GM21390 (cell line): ENCODE results near the gene FGF14.
A peak's percentile ranks its signal among the peaks of the same experiment; 100 is the strongest.

Source experiments
- ATAC-seq: cut with Tn5 transposase; IDR thresholded peaks from one replicate; pipeline ENCODE4 v1.9.1; 2021; ENCODE audit not compliant: unreplicated experiment

The FGF14 gene

DNA sequence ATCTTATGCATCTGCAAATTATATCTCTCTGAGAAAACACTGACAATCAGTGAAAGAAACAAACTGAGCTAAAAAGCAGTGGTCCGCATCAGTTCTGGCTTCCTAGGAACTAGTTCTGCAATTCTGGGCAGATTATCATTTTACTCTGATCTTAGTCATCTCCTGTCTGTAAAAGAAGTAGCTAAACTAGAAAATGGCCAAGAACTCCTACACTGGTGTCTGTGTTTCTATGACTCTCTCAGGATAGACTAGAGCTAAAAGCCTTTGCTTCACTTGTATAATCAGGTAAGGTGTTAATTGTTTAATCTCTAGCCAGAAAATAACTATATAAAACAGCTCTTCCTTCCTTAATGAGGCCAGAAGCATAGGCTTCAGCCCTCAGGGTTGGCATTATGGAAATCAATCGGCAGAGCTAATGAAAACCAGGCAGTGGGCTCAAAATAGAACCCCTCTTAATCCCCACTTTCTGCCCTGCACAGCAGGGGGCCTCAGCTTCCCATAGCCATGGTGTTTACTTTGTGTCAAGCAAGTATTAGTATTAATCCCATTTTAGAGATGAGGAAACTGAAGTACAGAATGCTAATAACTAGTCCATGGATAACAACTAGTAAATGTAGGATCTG is 459.2 kb downstream of the FGF14 start:
- ATAC-seq: no peak

DNA sequence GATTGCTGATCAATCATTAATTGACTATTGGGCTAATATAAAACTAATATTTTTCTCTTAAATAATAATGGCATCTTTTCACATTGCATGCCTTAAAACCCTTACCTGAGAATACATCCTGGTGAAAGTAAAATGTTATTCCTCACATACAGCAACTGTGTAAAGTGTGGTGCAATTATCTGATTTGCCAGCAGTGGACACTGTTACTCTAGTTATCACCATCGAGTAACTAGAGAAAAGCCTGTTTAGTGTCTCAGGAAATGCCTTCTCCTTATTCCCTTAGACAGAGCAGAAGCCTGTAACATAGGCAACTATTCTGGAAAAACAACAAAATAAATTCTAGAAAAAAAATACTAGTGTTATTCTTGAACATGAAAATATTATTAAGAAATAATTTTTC is 459.8 kb downstream of the FGF14 start:
- ATAC-seq: peak; percentile 74

- ATAC-seq: no peak
Measured at GRCh38 chr13:101941095-101941783, 460.6 kb downstream of the FGF14 start.

GRCh38 chr13:101939370-101939769 is 462.5 kb downstream of the FGF14 start:
- no peak for ATAC-seq

DNA sequence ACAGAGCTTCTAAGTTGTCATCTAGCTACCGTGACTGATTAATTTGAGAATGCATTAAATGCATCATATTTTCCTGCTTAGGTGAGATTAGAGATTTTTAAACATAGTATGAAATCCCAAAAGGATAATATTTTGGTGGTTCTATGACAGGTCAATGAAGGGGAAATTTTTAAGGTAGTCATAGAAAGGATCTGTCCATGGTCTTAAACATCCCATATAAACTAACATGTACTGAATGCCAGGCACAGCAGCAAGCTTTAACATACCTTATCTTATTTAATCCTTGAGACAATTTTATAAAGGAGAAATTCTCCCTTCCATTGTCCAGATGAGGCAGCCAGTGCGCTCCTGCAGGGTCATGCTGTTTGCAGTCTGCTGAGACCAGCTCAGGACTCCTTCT is 466.0 kb downstream of the FGF14 start:
- ATAC-seq: no peak

GRCh38 chr13:101931186-101931585 is 470.7 kb downstream of the FGF14 start:
- no peak for ATAC-seq

DNA sequence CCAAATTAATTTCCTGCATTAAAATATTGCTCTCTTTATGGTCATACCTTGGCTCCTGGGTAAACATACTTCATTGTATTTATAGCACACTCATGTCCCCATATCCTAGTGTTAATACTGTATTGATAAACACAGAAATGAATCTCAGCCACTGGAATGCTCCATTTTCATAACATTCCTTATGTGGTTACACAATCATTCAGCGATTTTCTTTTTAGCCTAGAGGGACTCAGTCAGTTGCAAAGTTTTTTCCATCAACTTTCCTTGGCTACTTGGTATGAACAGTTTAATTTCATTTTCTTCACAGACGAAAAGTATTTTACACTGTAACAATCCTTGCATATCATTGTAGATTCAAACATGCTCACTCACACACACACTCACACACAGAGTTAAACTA is 471.5 kb downstream of the FGF14 start:
- no peak for ATAC-seq

DNA sequence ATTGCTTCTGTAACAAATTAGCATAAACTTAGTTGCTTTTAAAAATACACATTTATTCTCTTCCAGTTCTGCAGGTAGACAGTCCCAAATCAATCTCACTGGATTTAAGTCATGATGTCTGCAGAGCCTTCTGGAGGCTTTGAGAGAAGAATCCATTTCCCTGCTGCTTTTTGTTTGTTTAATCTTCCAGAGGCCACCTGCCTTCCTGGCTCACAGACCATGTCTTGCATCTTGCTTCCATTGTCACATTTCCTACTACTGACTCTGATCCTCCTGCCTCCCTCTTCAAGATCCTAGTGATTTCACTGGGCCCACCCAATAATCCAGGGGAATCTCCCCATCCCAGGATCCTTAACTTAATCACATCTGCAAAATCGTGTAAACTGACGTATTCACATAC is 476.1 kb downstream of the FGF14 start:
- no peak for ATAC-seq

DNA sequence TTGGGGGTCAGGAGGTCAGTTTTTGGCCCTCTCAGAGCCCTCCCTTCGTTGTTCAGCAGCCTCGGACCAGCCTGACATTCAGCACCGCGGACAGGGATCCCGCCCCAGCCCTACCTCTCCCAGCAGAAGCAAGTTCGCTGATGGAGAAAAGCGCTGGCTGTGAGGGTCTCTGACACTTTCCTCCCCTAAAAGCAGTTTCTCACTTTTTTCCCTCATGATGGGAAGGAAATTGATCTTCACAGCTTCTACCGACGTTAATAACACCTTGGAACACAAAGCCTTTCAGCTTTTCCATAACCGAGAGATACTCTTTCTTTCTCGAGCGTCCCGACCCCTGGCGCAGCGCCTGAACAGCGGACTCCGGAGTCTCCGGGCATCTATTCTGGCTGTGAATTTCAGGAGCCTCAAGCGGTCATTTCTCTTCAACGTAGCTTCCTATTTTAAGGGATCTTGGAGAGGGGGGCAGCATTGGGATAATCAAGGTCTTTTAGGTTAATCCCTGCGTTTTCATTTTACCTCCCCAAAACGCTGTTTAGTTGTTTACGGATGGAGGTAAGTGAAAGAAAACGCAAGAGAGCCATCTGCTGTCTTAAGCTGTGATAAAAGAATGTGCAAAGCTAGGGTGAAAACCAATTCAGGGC is 482.2 kb downstream of the FGF14 start:
- ATAC-seq: no peak

DNA sequence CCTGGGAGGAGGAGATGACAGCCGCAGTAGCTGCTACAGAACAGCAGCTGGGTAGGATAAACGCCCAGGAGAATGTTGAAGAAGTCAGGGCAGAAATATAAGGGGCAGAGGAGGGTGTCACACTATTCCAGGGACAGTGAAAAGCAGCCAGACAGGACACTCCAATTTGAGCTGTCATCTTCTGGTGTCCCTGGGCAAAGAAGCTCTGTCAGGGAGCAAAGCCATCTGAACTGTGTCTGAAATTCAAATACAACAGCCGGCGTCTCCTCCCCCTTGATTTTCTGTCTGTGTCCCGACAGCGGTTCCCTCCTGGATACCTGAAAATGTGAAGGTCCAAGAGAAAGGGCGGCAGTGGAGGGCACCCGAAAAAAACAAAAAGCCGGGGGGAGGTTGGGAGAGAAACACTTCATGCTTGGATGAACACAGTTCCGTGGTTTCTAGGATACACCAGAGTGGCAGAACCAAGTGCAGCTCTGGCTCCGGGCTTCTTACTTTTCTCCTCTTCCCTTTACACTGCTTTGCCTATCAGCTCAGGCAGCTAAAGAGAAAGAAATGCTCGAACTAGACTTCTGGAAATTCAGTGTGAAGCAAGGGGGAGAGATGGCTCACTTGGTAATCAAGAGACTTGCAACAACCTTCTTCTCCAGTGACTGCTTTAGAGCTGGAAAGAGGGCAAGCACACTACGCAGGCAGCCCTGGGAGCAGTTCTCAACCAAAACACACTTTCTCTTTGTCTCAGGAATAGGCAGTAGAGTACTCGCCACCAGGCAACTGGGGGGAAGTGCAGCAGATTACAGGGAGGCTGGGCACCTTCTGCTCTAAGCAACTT is 483.8 kb downstream of the FGF14 start:
- no peak for ATAC-seq

- ATAC-seq: no peak
Measured at GRCh38 chr13:101917475-101917810, 484.4 kb downstream of the FGF14 start.

- ATAC-seq: no peak
Measured at GRCh38 chr13:101916775-101917474, 484.9 kb downstream of the FGF14 start.

DNA sequence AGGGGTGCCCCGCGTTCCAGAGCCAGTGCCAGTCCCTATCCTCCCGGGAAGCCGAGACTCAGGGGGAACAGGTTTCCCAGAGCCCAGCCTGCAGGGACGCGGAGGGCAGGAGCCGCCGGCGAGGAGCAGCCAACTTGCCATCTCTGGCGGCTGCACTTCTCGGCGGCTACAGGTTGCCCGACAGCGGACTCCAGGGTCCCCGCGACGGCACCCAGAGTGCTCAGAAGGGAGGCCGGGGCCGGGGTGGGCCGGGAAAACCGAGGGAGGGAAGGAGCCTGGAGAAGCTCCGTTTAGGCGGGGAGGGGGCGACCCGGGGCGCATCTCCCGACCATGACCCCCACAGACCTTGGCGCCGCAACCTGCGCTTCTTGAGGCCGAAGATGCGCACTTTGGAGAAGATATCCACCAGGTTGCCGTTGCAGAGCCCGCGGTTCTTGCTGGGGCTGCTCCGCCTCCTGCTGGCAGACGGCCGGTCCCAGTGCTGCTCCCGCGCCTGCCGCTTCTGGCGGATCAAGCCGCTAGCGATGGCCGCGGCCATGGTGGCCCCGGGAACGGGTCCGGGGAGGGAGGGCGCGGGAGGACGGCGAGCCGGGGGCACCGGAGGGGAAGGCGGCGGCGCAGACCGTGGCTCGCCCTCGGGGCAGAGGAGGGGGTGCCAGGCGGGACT is 485.6 kb downstream of the FGF14 start:
- no peak for ATAC-seq

- ATAC-seq: no peak
Measured at GRCh38 chr13:101915755-101916107, 486.1 kb downstream of the FGF14 start.

- no peak for ATAC-seq
Measured at GRCh38 chr13:101915331-101915730, 486.5 kb downstream of the FGF14 start.

DNA sequence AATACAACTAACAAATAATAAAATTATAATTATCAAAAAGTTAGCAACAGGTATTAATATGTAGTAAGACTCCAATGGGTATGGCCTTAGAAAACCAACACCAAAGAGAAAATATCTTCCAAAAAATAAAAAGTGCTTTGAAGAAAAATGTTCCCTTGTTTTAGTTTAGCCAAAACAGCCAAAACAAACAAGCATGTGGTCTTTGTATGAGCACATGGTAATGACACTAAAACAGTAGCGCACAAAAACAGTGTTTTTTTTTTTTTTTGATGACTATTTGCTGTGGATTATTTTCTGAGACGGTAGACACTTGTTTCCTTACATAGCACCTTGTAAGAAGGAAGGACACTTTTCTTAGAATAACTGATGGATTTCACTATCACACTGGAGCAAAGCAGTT is 490.1 kb downstream of the FGF14 start:
- no peak for ATAC-seq

DNA sequence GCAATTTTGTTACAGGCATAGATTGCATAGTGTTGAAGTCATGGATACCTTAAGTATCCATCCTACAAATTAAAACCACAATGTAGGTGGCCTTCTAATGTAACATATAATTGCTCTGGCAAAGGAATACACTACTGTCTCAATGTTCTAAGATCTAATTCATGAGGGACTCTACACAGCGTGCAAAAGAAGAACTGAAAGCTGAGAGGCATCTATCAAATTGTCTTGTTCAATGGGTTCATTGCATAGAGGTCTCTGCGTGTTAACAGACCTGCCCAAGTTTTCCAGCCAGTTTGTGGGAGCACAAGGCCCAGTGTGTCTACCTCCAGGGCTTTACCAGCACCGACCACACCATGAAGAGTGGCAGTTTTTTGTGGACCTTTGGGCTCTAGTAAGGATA is 498.0 kb downstream of the FGF14 start:
- no peak for ATAC-seq

DNA sequence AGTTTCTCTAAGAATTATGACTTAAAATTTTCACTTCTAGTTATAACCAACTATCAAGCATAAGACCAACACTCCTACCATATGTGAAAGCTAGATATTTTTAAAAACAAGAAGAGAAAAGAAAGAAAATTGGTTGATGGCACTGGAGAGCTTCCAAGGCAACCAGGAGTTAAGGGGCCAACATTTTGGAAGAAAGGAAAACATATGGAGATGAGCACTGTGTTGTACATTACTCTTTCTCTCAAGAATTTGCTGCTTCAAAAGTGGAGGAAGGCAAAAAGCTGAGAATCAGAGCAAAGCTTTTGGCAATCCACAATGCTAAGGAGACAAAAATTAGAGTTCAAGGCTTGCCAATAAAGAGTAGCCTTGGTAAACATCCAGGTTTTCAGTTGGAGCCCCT is 503.2 kb downstream of the FGF14 start:
- no peak for ATAC-seq

GRCh38 chr13:101896541-101896940 is 505.3 kb downstream of the FGF14 start:
- ATAC-seq: no peak

GRCh38 chr13:101893021-101893420 is 508.8 kb downstream of the FGF14 start:
- ATAC-seq: no peak

DNA sequence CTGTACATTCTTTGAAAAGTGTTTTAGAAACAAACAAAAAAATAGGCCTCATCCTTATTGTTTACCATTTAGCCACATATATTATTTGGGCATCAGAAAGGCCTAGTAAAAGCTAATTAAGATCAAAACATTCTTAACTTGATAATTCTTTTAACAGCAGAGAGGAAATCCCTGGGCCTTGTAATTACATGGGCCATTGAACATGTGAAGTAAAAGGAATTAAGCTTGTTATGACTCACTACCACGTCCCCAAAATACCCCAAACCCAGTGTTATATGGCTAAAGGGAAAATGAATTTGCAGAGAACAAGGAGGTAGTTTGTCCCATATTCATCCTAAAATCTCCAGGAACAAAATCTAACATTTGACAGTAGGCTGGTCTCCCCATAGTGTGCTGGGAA is 509.6 kb downstream of the FGF14 start:
- no peak for ATAC-seq
